Measurements from ENCODE around the gene ACY1.

The ACY1 gene

DNA sequence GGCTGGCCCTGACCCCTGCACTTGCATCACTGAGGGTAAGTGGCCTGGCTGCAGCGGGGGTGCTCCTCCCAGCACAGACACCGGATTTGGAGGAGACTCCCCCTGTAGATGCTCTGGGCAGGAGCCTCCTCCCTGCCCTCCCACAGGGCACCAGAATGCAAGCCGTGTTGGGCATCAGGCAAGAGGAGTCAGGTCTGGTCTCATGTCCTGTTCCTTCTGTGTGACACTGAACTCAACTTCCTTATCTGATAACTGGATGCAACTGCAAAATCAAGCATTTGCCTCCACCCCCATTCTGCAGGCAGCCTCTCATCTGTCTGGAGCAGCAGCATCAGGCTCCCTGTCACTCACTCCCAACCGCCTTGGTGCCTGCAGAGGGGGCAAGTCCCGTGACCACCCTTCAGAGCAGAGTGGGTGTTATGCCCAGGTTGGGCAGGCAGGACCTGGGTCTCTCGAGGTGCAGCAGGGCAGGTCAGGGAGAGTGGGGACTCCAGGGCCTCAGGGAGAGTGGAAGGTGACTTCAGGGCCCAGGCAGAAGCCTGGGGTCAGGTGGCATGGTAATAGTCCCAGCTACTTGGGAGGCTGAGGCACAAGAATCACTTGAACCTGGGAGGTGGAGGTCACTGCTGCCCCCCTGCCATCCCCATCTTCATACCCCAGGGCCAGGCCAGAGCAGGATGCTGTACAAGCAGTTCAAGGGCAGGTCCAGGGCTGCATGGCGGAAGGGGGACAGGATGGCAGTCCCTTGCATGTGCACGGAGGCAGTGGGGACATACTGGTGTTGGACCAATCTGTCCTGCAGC, 22.9 kb downstream of the ACY1 start:
- Histone ChIP-seq H3K4me3 (ENCODE audit: low read length in 2 of 2) (no peak overlapping the region), H3K4me1 (ENCODE audit: control insufficient read depth in 2 of 2, insufficient read depth in 2 of 2, low read length in 2 of 2) (peaks cover 2 to 7% of the 10 kb centered on the region in 2 donors), H3K27me3 (ENCODE audit: control insufficient read depth in 2 of 2, insufficient read depth in 2 of 2, low read length in 2 of 2) (no peaks in the 10 kb centered on the region), H3K27ac (ENCODE audit: low read depth in 2 of 2, low read length in 2 of 2) (no peak overlapping the region), H3K36me3 (ENCODE audit: control insufficient read depth in 2 of 2, insufficient read depth in 2 of 2, low read length in 2 of 2) (no peaks in the 10 kb centered on the region), H3K9ac (ENCODE audit: low read depth in 1 of 2, low read length in 2 of 2) (no peak overlapping the region), H3K9me3 (ENCODE audit: control insufficient read depth in 2 of 2, low read length in 2 of 2) (no peaks in the 10 kb centered on the region)

GRCh38 chr3:52006820-52007133, 23.4 kb downstream of the ACY1 start:
- Histone ChIP-seq H3K27ac (ENCODE audit: low read depth in 2 of 2, low read length in 2 of 2) (no peak overlapping the region), H3K9ac (ENCODE audit: low read depth in 1 of 2, low read length in 2 of 2) (no peak overlapping the region), H3K9me3 (ENCODE audit: control insufficient read depth in 2 of 2, low read length in 2 of 2) (no peaks in the 10 kb centered on the region), H3K4me1 (ENCODE audit: control insufficient read depth in 2 of 2, insufficient read depth in 2 of 2, low read length in 2 of 2) (peaks cover 0 to 3% of the 10 kb centered on the region in 2 donors), H3K36me3 (ENCODE audit: control insufficient read depth in 2 of 2, insufficient read depth in 2 of 2, low read length in 2 of 2) (no peaks in the 10 kb centered on the region), H3K27me3 (ENCODE audit: control insufficient read depth in 2 of 2, insufficient read depth in 2 of 2, low read length in 2 of 2) (no peaks in the 10 kb centered on the region), H3K4me3 (ENCODE audit: low read length in 2 of 2) (no peak overlapping the region)

GRCh38 chr3:52007291-52007690, 24.0 kb downstream of the ACY1 start:
- H3K36me3 ChIP-seq (ENCODE audit: control insufficient read depth in 2 of 2, insufficient read depth in 2 of 2, low read length in 2 of 2): no peaks in the 10 kb centered on the region
- H3K9me3 ChIP-seq (ENCODE audit: control insufficient read depth in 2 of 2, low read length in 2 of 2): no peaks in the 10 kb centered on the region
- H3K4me1 ChIP-seq (ENCODE audit: control insufficient read depth in 2 of 2, insufficient read depth in 2 of 2, low read length in 2 of 2): peaks cover 0 to 3% of the 10 kb centered on the region in 2 donors
- H3K4me3 ChIP-seq (ENCODE audit: low read length in 2 of 2): no peak overlapping the region
- no peaks in the 10 kb centered on the region for H3K27me3 ChIP-seq (ENCODE audit: control insufficient read depth in 2 of 2, insufficient read depth in 2 of 2, low read length in 2 of 2)
- H3K9ac ChIP-seq (ENCODE audit: low read depth in 1 of 2, low read length in 2 of 2): no peak overlapping the region
- no peak overlapping the region for H3K27ac ChIP-seq (ENCODE audit: low read depth in 2 of 2, low read length in 2 of 2)

GRCh38 chr3:52010431-52010830, 27.1 kb downstream of the ACY1 start:
- H3K4me1 ChIP-seq (ENCODE audit: control insufficient read depth in 2 of 2, insufficient read depth in 2 of 2, low read length in 2 of 2): peaks cover 0 to 3% of the 10 kb centered on the region in 2 donors
- no peak overlapping the region for H3K9ac ChIP-seq (ENCODE audit: low read depth in 1 of 2, low read length in 2 of 2)

DNA sequence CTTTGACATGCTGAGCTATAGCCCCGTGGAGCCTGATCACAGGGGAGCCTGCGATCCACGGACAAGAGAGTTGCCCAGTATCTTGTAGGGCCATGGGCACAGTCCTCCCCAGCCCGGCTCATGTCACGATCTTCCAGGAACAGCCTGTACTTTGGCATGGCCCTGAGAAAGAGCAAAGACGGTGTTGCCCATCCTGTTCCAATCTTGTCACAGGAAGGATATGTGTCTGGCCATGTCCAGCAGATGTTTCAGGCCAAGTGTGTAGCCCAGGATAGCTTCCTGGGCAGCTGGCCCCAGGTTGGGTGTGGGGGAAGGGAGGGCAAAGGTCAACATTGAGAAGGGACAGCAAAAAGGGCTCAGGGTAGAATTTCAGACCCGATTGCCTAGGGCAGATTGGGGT, 29.4 kb downstream of the ACY1 start:
- Histone ChIP-seq H3K4me1 (ENCODE audit: control insufficient read depth in 2 of 2, insufficient read depth in 2 of 2, low read length in 2 of 2) (no peaks in the 10 kb centered on the region), H3K9ac (ENCODE audit: low read depth in 1 of 2, low read length in 2 of 2) (no peak overlapping the region), H3K27ac (ENCODE audit: low read depth in 2 of 2, low read length in 2 of 2) (no peak overlapping the region), H3K36me3 (ENCODE audit: control insufficient read depth in 2 of 2, insufficient read depth in 2 of 2, low read length in 2 of 2) (no peaks in the 10 kb centered on the region), H3K4me3 (ENCODE audit: low read length in 2 of 2) (no peak overlapping the region), H3K27me3 (ENCODE audit: control insufficient read depth in 2 of 2, insufficient read depth in 2 of 2, low read length in 2 of 2) (no peaks in the 10 kb centered on the region), H3K9me3 (ENCODE audit: control insufficient read depth in 2 of 2, low read length in 2 of 2) (no peaks in the 10 kb centered on the region)

More at GRCh38 chr3:52010431-52010830, 27.1 kb downstream of the ACY1 start:
- no peaks in the 10 kb centered on the region for H3K36me3 ChIP-seq (ENCODE audit: control insufficient read depth in 2 of 2, insufficient read depth in 2 of 2, low read length in 2 of 2)
- no peak overlapping the region for H3K4me3 ChIP-seq (ENCODE audit: low read length in 2 of 2)
- no peak overlapping the region for H3K27ac ChIP-seq (ENCODE audit: low read depth in 2 of 2, low read length in 2 of 2)
- no peaks in the 10 kb centered on the region for H3K9me3 ChIP-seq (ENCODE audit: control insufficient read depth in 2 of 2, low read length in 2 of 2)
- H3K27me3 ChIP-seq (ENCODE audit: control insufficient read depth in 2 of 2, insufficient read depth in 2 of 2, low read length in 2 of 2): no peaks in the 10 kb centered on the region

GRCh38 chr3:52013802-52014598, 30.7 kb downstream of the ACY1 start:
- H3K4me1 ChIP-seq (ENCODE audit: control insufficient read depth in 2 of 2, insufficient read depth in 2 of 2, low read length in 2 of 2): no peaks in the 10 kb centered on the region
- no peak overlapping the region for H3K27ac ChIP-seq (ENCODE audit: low read depth in 2 of 2, low read length in 2 of 2)
- no peak overlapping the region for H3K9ac ChIP-seq (ENCODE audit: low read depth in 1 of 2, low read length in 2 of 2)
- no peaks in the 10 kb centered on the region for H3K27me3 ChIP-seq (ENCODE audit: control insufficient read depth in 2 of 2, insufficient read depth in 2 of 2, low read length in 2 of 2)
- no peaks in the 10 kb centered on the region for H3K36me3 ChIP-seq (ENCODE audit: control insufficient read depth in 2 of 2, insufficient read depth in 2 of 2, low read length in 2 of 2)
- no peak overlapping the region for H3K4me3 ChIP-seq (ENCODE audit: low read length in 2 of 2)
- H3K9me3 ChIP-seq (ENCODE audit: control insufficient read depth in 2 of 2, low read length in 2 of 2): no peaks in the 10 kb centered on the region

DNA sequence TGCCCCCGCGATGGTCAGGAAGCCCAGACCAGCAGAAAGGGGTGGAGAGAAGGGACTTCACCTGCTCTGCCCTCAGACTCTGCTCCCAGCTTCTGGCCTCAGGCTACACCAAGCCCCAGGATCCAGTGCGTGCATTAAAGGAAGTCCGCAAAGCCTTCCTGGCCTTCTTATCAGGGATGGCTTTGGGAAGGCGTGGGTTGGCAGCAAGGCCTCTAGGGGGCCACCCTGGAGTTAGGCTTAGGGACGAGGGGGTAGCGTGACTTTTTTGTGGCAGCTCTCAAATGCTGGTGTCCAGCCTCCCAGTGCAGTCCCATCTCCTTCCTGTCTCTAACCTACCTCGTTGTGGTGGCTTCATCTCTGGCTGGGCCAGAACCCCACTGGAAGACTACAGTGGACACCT, 31.3 kb downstream of the ACY1 start:
- Histone ChIP-seq H3K36me3 (ENCODE audit: control insufficient read depth in 2 of 2, insufficient read depth in 2 of 2, low read length in 2 of 2) (no peaks in the 10 kb centered on the region), H3K27ac (ENCODE audit: low read depth in 2 of 2, low read length in 2 of 2) (no peak overlapping the region), H3K4me1 (ENCODE audit: control insufficient read depth in 2 of 2, insufficient read depth in 2 of 2, low read length in 2 of 2) (no peaks in the 10 kb centered on the region), H3K9ac (ENCODE audit: low read depth in 1 of 2, low read length in 2 of 2) (no peak overlapping the region), H3K9me3 (ENCODE audit: control insufficient read depth in 2 of 2, low read length in 2 of 2) (no peaks in the 10 kb centered on the region), H3K27me3 (ENCODE audit: control insufficient read depth in 2 of 2, insufficient read depth in 2 of 2, low read length in 2 of 2) (no peaks in the 10 kb centered on the region), H3K4me3 (ENCODE audit: low read length in 2 of 2) (no peak overlapping the region)

DNA sequence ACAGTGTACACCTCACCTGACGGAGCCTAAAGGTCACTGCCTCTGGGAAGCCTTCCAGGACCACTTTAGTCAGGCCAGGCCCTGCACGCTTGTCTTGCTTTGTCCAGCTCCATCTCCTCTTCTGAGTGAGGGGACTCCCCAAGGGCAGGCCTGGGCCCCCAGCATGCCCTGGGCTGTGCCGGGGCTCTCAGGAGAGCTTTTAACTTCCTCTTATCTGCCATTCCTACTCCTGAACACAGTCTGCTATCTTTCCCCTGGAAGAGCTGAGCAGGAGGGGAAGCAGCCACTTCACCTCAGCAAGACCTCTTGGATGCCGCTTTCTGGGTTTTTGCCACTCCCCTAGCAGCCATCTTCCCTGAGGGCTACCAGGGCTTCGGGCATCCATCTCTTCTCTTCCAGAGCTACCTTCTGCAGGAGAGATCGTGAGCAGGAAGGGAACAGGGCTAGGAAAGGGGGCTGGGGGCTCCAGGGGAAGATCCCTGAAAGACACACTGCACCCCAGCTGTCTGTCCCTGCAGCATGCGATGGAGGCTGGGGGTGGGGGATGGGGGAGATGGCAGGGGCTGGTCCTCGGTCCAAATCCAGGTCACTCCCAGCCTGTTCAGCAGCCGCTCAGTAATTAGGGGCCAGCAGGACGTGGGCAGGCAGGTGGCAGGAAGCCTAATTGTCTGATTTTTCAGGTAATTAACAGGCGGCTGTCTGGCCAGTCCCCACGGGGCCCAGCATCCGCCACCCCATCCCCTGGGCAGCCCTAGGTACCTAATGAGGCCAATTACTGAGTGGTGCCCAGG, 32.3 kb downstream of the ACY1 start:
- H3K27me3 ChIP-seq (ENCODE audit: control insufficient read depth in 2 of 2, insufficient read depth in 2 of 2, low read length in 2 of 2): no peaks in the 10 kb centered on the region
- H3K36me3 ChIP-seq (ENCODE audit: control insufficient read depth in 2 of 2, insufficient read depth in 2 of 2, low read length in 2 of 2): no peaks in the 10 kb centered on the region
- no peaks in the 10 kb centered on the region for H3K4me1 ChIP-seq (ENCODE audit: control insufficient read depth in 2 of 2, insufficient read depth in 2 of 2, low read length in 2 of 2)
- no peaks in the 10 kb centered on the region for H3K9me3 ChIP-seq (ENCODE audit: control insufficient read depth in 2 of 2, low read length in 2 of 2)
- H3K9ac ChIP-seq (ENCODE audit: low read depth in 1 of 2, low read length in 2 of 2): no peak overlapping the region
- no peak overlapping the region for H3K27ac ChIP-seq (ENCODE audit: low read depth in 2 of 2, low read length in 2 of 2)
- no peak overlapping the region for H3K4me3 ChIP-seq (ENCODE audit: low read length in 2 of 2)

- H3K9me3 ChIP-seq (ENCODE audit: control insufficient read depth in 2 of 2, low read length in 2 of 2): no peaks in the 10 kb centered on the region
- H3K4me1 ChIP-seq (ENCODE audit: control insufficient read depth in 2 of 2, insufficient read depth in 2 of 2, low read length in 2 of 2): no peaks in the 10 kb centered on the region
- no peaks in the 10 kb centered on the region for H3K36me3 ChIP-seq (ENCODE audit: control insufficient read depth in 2 of 2, insufficient read depth in 2 of 2, low read length in 2 of 2)
- no peak overlapping the region for H3K4me3 ChIP-seq (ENCODE audit: low read length in 2 of 2)
- H3K9ac ChIP-seq (ENCODE audit: low read depth in 1 of 2, low read length in 2 of 2): no peak overlapping the region
- H3K27ac ChIP-seq (ENCODE audit: low read depth in 2 of 2, low read length in 2 of 2): no peak overlapping the region
- no peaks in the 10 kb centered on the region for H3K27me3 ChIP-seq (ENCODE audit: control insufficient read depth in 2 of 2, insufficient read depth in 2 of 2, low read length in 2 of 2)
These were observed 34.3 kb downstream of the ACY1 start for GRCh38 chr3:52017586-52017985.

Measured in mucosa of rectum (tissue), 2 donors.